ENCODE data around the gene TNFRSF8.
"Not testable (repeated sequence)": the region's sequence is repeated elsewhere in the genome, so short reads cannot be mapped to it uniquely, and the experiment has no call there.

The TNFRSF8 gene

GRCh38 chr1:12063141-12064072 is at the start of gene TNFRSF8:
TSS of gene TNFRSF8 (plus strand) at chr1:12063303. CDS start at chr1:12063599, 296 bp downstream.
- DNase-seq (ENCODE audit: low read depth in 2 of 3, low spot score in 2 of 3): no peak

GRCh38 chr1:12014141-12014991 is 48.7 kb upstream of the TNFRSF8 start:
- DNase-seq (ENCODE audit: low read depth in 2 of 3, low spot score in 2 of 3): no peak

DNA sequence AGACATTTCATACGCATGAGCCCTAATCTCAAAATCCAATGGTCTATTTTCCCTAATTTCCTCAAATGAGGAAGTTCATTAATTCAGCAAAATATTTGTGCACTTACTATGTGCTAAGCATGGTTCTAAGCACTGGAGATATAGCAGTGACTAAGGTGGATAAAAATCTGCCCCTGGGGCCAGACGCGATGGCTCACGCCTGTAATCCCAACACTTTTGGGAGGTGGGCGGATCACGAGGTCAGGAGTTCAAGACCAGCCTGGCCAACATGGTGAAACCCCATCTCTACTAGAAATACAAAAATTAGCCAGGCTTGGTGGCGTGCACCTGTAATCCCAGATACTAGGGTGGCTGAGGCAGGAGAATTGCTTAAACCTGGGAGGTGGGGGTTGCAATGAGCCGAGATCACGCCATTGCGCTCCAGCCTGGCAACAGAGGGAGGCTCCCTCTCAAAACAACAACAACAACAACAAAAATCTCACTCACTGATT is 48.1 kb upstream of the TNFRSF8 start:
- DNase-seq (ENCODE audit: low read depth in 2 of 3, low spot score in 2 of 3): no peak

GRCh38 chr1:12015499-12015898 is 47.6 kb upstream of the TNFRSF8 start:
- DNase-seq (ENCODE audit: low read depth in 2 of 3, low spot score in 2 of 3): no peak

GRCh38 chr1:12016182-12016581 is 46.9 kb upstream of the TNFRSF8 start:
- no peak for DNase-seq (ENCODE audit: low read depth in 2 of 3, low spot score in 2 of 3)

DNA sequence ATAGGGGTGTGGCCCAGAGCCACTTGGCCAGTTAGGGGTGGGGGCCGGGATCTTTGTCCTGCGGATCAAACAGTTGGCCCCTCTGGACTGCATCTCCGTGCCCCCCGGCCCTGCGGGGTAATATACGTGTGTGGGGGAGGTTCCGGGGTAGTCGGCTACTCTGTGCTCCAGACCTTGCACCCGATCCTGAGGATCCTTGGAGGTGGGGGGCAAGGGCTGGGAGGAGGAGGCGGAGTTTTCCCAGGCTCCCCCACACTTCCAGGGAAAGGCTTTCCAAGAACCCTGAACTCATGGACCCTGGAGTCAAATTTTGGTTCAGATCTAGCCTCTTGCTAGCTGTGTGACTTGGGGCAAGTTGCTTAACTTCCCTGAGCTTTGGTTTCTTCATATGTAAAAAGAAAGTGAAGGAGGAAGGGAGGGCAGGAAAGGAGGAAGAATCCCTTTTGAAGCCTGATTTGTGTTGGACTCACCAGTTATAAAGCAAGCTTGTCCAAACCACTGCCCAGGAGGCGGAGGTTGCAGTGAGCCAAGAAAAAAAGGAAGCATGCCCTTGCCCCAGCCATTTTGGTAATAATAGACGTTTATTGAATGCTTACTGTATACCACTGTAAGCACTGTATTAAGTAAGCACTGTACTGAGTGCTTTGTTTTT is 43.1 kb upstream of the TNFRSF8 start:
- DNase-seq (ENCODE audit: low read depth in 2 of 3, low spot score in 2 of 3): no peak

DNA sequence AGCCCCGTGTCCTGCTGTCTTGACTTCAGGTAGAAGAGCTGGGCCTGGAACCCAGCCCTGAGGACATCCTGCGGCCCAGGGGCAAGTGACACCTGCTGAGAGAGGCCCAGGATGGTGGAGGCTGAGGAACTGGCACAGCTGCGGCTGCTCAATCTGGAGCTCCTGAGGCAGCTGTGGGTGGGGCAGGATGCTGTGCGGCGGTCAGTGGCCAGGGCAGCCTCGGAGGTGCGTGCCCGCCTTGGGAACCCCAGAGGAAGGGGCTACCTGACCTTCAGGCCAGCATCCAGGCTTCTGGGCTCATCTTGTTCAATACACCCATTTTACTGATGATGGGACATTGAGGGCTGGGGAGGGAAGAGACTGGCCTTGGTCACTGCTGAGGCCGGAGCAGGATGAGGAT is 41.5 kb upstream of the TNFRSF8 start:
- DNase-seq (ENCODE audit: low read depth in 2 of 3, low spot score in 2 of 3): no peak

- no peak for DNase-seq (ENCODE audit: low read depth in 2 of 3, low spot score in 2 of 3)
Measured at GRCh38 chr1:12022036-12022435, 41.1 kb upstream of the TNFRSF8 start.

GRCh38 chr1:12026586-12026985 is 36.5 kb upstream of the TNFRSF8 start:
- no peak for DNase-seq (ENCODE audit: low read depth in 2 of 3, low spot score in 2 of 3)

GRCh38 chr1:12028248-12028647 is 34.9 kb upstream of the TNFRSF8 start:
- no peak for DNase-seq (ENCODE audit: low read depth in 2 of 3, low spot score in 2 of 3)

DNA sequence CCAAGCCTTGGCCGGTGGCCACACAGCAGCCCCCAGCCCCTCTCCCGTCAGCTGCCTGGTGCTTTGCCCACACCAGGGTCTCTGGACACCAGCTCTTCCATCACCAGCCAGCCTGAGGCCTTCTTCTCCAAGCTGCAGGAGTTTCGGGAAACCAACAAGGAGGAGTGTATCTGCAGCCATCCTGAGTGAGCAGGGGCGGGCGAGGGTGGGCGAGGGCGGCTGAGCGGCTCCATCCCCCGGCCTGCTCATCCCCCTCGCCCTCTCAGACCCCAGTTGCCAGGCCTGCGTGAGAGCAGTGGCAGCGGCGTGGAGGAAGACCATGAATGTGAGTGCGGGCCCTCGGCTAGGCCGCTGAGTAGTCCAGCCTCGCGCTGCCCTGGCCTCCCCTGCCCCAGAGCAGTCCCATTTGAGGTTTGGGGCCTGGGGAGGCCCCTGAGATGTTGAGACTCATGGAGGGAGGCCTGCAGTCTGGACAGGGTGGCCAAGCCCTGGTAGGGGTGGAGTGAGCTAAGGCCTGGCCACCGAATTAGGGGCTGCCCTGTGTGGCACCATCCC is 34.1 kb upstream of the TNFRSF8 start:
- no peak for DNase-seq (ENCODE audit: low read depth in 2 of 3, low spot score in 2 of 3)

DNA sequence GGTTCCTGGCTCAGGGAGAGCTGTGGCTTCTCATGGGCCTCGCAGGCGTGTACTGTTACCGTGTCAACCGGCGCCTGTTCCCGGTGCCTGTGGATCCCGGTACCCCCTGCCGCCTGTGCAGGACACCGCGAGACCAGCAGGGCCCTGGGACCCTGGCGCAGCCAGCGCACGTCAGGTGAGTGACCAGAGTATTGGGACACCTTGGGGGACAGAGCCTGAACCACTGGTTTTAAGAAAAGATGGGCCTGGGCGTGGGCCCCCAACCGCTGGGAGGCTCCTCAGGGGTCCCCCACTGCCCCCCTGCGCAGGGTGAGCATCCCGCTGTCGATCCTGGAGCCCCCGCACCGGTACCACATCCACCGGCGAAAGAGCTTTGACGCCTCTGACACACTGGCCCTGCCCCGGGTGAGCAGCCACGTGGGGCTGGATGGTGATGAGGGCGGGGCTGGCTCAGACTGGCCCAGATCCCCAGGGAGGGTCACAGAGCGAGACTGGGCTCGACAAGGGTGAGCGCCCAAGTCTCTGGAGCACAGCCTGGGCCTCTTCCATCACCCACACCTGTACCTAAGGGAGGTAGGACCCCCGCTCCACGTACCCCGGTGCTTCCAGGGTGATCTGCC is 33.3 kb upstream of the TNFRSF8 start:
- no peak for DNase-seq (ENCODE audit: low read depth in 2 of 3, low spot score in 2 of 3)

DNA sequence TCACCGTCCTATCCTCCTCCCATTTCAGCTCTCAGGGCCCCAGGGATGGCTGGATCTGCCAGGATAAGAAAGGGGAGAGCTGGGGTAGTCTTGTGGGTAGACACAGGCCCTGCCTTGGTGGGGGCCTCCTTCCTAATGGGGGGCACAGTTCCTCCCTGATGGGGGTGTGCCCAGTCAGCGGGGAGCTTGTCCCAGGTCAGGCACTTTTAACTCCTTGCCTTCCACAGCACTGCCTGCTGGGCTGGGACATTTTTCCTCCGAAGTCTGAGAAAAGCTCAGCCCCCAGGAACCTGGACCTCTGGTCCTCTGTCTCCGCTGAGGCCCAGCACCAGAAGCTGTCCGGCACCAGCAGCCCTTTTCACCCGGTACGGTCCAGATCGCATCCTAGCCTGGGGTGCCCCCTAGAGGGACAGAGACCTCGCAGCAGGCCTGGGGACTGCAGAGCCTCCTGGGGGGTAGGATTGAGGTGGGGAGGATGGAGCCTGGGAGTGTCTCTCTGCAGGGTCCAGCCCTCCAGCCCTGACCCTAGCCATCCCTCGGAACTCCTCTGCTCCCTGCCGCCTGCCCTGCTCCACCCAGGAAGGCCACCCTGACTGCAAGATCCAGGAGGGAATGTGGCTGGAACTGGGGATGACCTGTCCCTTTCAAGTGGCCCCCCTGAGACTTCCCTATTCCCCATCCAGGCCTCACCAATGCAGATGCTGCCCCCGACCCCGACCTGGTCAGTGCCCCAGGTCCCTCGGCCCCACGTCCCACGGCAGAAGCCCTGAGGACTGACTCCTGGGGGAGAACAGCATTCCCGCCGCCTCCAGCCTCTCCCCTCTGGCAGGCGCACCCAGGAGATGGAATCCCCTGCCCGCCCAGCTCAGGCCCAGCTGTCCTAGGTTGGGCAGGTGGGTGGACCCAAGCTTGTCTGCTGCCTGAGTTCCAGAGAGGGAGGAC is 31.8 kb upstream of the TNFRSF8 start:
- DNase-seq (ENCODE audit: low read depth in 2 of 3, low spot score in 2 of 3): no peak

DNA sequence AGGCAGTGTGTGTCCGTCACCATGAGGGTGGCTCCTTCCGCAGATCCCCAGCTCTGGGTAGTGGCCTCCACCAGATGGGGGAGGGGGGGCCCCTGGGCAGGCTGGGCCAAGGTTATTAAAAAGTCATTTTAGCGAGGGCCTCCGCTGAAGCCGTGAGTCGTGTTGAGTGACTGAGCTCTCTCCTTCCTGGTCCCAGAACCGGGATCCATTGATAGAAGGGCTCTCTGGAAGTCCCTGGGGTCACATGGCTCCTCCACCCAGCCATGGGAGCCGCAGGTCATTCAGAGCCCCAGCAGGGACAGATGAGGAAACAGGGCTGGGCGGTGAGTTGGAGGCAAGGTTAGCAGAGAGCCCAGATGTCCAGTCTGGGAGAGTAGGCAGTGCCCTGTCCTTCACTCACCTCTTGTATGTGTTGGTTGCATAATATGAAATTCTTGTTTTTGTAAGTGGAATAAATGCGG is 30.9 kb upstream of the TNFRSF8 start:
- no peak for DNase-seq (ENCODE audit: low read depth in 2 of 3, low spot score in 2 of 3)

- not testable (repeated sequence) for DNase-seq (ENCODE audit: low read depth in 2 of 3, low spot score in 2 of 3)
Measured at GRCh38 chr1:12033441-12033840, 29.7 kb upstream of the TNFRSF8 start.

GRCh38 chr1:12034381-12034801 is 28.7 kb upstream of the TNFRSF8 start:
- no peak for DNase-seq (ENCODE audit: low read depth in 2 of 3, low spot score in 2 of 3)

GRCh38 chr1:12035312-12035711 is 27.8 kb upstream of the TNFRSF8 start:
- no peak for DNase-seq (ENCODE audit: low read depth in 2 of 3, low spot score in 2 of 3)

DNA sequence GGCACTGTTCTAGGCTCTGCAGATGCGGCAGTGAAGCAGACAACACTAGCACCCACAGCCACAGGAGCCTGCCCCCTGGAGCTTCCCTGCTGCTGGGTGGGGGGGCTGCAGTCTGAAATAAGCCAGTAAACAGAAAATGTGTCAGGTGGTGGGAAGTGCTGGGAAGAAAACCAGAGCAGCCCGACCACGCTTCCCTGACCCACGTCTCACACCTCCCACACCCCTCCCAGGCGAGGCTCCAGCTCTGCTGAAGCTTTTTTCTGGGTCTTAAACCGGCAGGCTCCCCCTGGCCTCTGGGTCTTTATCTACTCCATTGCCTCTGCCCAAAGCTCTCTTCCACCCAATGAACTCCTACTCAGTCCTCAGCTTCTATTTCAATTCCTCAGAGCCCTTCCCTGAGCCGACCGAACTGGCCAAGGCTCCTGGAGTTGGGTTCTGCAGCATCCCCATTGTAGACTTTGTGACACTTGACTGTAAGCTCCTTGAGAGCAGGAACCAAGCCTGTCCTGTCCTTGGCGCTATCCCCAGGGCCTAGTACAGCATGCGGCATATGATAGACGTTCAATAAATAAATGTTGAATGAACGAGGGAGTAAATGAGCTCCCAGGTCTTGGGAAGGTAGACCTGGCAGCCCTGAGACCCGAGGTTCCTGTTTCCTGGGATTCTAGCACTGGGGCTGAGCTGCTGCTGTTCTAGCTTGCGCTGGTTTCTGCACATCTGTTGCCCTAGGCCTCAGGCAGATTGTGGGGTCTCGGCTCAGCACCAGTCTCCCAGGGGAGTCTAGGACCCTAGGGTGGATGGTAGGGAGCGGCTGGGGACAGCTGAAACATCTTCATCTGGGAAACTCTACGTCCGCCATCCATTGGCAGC is 25.4 kb upstream of the TNFRSF8 start:
- DNase-seq (ENCODE audit: low read depth in 2 of 3, low spot score in 2 of 3): no peak
